ENCODE data around the gene SH2D1A. TPM values are rescaled to one million over a fixed set of nuclear protein-coding genes. Genes with fewer than 3 reads are reported as not detected.
"Not testable (repeated sequence)": the region's sequence is repeated elsewhere in the genome, so short reads cannot be mapped to it uniquely, and the experiment has no call there.

The SH2D1A gene
- total RNA-seq, 1 experiment from 2014 or later = not detected

- not testable (repeated sequence) for H4K20me1 ChIP-seq (ENCODE audit: control insufficient read depth, insufficient read depth, insufficient read length); H3K4me3 Mint-ChIP-seq; H2BK5ac ChIP-seq (ENCODE audit: insufficient read length, low read length); H3K4me1 ChIP-seq (ENCODE audit: insufficient read depth, low read length); H3K4me2 ChIP-seq (ENCODE audit: insufficient read depth, insufficient read length, low read length); H4K8ac ChIP-seq (replicated peaks; ENCODE audit: insufficient read length, low read depth, low read length); H2BK12ac ChIP-seq (ENCODE audit: insufficient read length, low read depth, low read length); H4K91ac ChIP-seq (ENCODE audit: insufficient read length, low read depth, low read length); H3K27me3 Mint-ChIP-seq (ENCODE audit: low read depth); H3K9me3 Mint-ChIP-seq; H2AFZ ChIP-seq (ENCODE audit: low read length); H3K27ac ChIP-seq (ENCODE audit: insufficient read length, low read depth, low read length); H3K9ac ChIP-seq (ENCODE audit: extremely low read depth, insufficient read length, low read length); H2AK5ac ChIP-seq (ENCODE audit: insufficient read length, low read length); H3K9me3 ChIP-seq (ENCODE audit: control insufficient read depth, low read depth, low read length); H2BK120ac ChIP-seq (ENCODE audit: low read depth, low read length, poor library complexity, severe bottlenecking); H3K36me3 Mint-ChIP-seq (ENCODE audit: insufficient read depth in 1 of 3, low read depth in 3 of 3); H2BK15ac ChIP-seq (ENCODE audit: low read depth, low read length); H3K14ac ChIP-seq (ENCODE audit: insufficient read depth, low read length); H4K5ac ChIP-seq (ENCODE audit: insufficient read length, low read depth, low read length); H3T11ph ChIP-seq (ENCODE audit: low read length); H3K79me1 ChIP-seq (ENCODE audit: insufficient read depth, low read depth, low read length, poor library complexity, severe bottlenecking); H3K18ac ChIP-seq (ENCODE audit: insufficient read length, low read depth, low read length); H3K4me1 Mint-ChIP-seq; H2BK20ac ChIP-seq (ENCODE audit: low read depth, low read length, poor library complexity, severe bottlenecking); H3K79me2 ChIP-seq (ENCODE audit: insufficient read depth, low read length); H3K23ac ChIP-seq (ENCODE audit: insufficient read length, low read depth, low read length); H3K56ac ChIP-seq (ENCODE audit: insufficient read length, low read depth, low read length); H3K23me2 ChIP-seq (ENCODE audit: insufficient read length, low read depth, low read length, poor library complexity, severe bottlenecking); H3K27ac Mint-ChIP-seq; DNase-seq; H3K4ac ChIP-seq (ENCODE audit: low read depth, low read length); H3K27me3 ChIP-seq (ENCODE audit: insufficient read depth, low read length)
- WGBS (ENCODE audit: extremely low coverage, insufficient read length, low lambda C conversion rate) = no CpG with 5 or more reads among the region's 6 CpGs
- TF ChIP-seq, protein P1, sequence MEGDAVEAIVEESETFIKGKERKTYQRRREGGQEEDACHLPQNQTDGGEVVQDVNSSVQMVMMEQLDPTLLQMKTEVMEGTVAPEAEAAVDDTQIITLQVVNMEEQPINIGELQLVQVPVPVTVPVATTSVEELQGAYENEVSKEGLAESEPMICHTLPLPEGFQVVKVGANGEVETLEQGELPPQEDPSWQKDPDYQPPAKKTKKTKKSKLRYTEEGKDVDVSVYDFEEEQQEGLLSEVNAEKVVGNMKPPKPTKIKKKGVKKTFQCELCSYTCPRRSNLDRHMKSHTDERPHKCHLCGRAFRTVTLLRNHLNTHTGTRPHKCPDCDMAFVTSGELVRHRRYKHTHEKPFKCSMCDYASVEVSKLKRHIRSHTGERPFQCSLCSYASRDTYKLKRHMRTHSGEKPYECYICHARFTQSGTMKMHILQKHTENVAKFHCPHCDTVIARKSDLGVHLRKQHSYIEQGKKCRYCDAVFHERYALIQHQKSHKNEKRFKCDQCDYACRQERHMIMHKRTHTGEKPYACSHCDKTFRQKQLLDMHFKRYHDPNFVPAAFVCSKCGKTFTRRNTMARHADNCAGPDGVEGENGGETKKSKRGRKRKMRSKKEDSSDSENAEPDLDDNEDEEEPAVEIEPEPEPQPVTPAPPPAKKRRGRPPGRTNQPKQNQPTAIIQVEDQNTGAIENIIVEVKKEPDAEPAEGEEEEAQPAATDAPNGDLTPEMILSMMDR (conservative IDR thresholded peaks at IDR 0.05) = peak; percentile 30; the same call in 1 of the 3 replicates
Observed at GRCh38 chrX:124408380-124408779, 62.0 kb downstream of the SH2D1A start.

All from H9 (cell line).